Measurements from ENCODE around the gene EBP. TPM values are rescaled to one million over a fixed set of nuclear protein-coding genes. Genes with fewer than 3 reads are reported as not detected.

EBP gene
- total and polyA plus RNA-seq, 2 of the 8 experiments (the other 6 are each of a cell fraction or from before 2014, with no cell fraction given) = 143 to 286 TPM

DNA sequence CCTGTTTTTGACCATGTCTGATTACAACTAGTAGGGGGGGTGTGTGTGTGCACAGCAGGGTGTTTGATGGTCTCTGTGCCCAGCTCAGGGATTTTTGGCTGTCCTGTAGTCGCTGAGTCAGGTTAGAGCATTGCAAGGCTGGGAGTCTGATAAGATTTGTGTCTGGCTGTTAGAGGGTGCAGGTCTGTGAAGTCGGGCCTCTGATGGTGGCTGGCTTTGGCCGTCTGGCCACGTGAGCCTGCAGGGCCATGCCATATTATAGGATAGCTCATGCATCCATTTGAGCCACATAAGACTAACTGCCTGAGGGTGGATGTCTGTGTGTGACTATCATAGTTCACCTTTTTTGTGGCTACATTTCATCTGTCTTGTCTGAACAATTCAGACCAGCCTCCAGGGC is 7.9 kb upstream of the EBP start:
- ChIA-PET CTCF (ENCODE audit: partially characterized antibody) (no interaction called here), POLR2A (ENCODE audit: partially characterized antibody) (no interaction called here)
- Histone ChIP-seq H3K18ac (ENCODE audit: extremely low read depth, low read length) (no peak overlapping the region), H2BK5ac (ENCODE audit: low read depth, low read length) (no peak overlapping the region), H2AFZ (ENCODE audit: low read length) (no peak overlapping the region), H3K27me3 (replicated peaks in 1 of 4; ENCODE audit: control insufficient read depth in 3 of 4, extremely low read depth in 1 of 4, insufficient read depth in 3 of 4, low read length in 3 of 4) (no peaks in the 10 kb centered on the region; a peak in 2 of 7 replicates), H3K23ac (ENCODE audit: insufficient read length) (no peak overlapping the region), H4K5ac (ENCODE audit: insufficient read length, low read depth, low read length) (no peak overlapping the region), H3K9ac (replicated peaks in 1 of 4; ENCODE audit: extremely low read depth in 1 of 4, low read depth in 3 of 4, low read length in 3 of 4) (no peak overlapping the region), H3K23me2 (ENCODE audit: low read depth, low read length) (no peaks in the 10 kb centered on the region; the same call in 1 of the 2 replicates), H4K20me1 (replicated peaks in 1 of 2; ENCODE audit: control insufficient read depth in 1 of 2, insufficient read depth in 2 of 2, low read length in 2 of 2) (no peaks in the 10 kb centered on the region), H3K27ac (ENCODE audit: low read depth, low read length) (no peak overlapping the region), H3K79me2 (ENCODE audit: control insufficient read depth in 1 of 2, insufficient read depth in 2 of 2, low read length in 2 of 2) (no peaks in the 10 kb centered on the region), H4K8ac (ENCODE audit: extremely low read depth, insufficient read depth, low read length) (no peak overlapping the region), H3K14ac (ENCODE audit: insufficient read length) (no peak overlapping the region), H2BK120ac (replicated peaks; ENCODE audit: low read depth, low read length) (no peak overlapping the region), H2BK20ac (ENCODE audit: low read length) (no peak overlapping the region), H3K56ac (replicated peaks; ENCODE audit: insufficient read length, low read depth, low read length) (no peak overlapping the region), H2AK5ac (ENCODE audit: low read depth, low read length) (no peak overlapping the region), H3K79me1 (ENCODE audit: low read depth, low read length) (no peaks in the 10 kb centered on the region), H2BK15ac (ENCODE audit: low read length) (no peak overlapping the region), H2BK12ac (ENCODE audit: low read depth, low read length) (no peak overlapping the region), H3K9me3 (ENCODE audit: insufficient read depth in 2 of 2, low read depth in 1 of 2, low read length in 1 of 2) (no peaks in the 10 kb centered on the region), H3K4me2 (ENCODE audit: insufficient read depth in 1 of 2, low read depth in 2 of 2, low read length in 2 of 2) (no peak overlapping the region), H3K4ac (replicated peaks; ENCODE audit: insufficient read length, low read depth, low read length) (no peak overlapping the region), H3K4me1 (replicated peaks in 1 of 4; ENCODE audit: control insufficient read depth in 3 of 4, insufficient read depth in 4 of 4, low read length in 3 of 4) (peaks cover 0 to 5% (median 2%) of the 10 kb centered on the region in 4 experiments; a peak in 4 of 7 replicates), H3K4me3 (ENCODE audit: extremely low read depth in 1 of 4, insufficient read depth in 2 of 4, low read depth in 3 of 4, low read length in 4 of 4) (no peak overlapping the region), H3K36me3 (ENCODE audit: control insufficient read depth in 2 of 4, insufficient read depth in 4 of 4, low read length in 3 of 4) (peaks cover 0 to 2% (median 0%) of the 10 kb centered on the region in 4 experiments; a peak in 3 of 8 replicates), H4K91ac (replicated peaks; ENCODE audit: insufficient read length, low read length) (no peak overlapping the region)
- FAIRE-seq = no peak
- no peak for DNase-seq (ENCODE audit: low read depth in 1 of 2, low spot score in 2 of 2)
- 97% methylated on average over 4 of the region's 4 CpGs; no CpG with 5 or more reads in 1 of the 2 experiments for WGBS, 2 experiments (ENCODE audit: extremely low coverage in 1 of 2, insufficient coverage in 1 of 2, insufficient read length in 1 of 2, insufficient replicate concordance in 2 of 2, low coverage in 1 of 2, low lambda C conversion rate in 2 of 2, missing lambda C conversion rate in 1 of 2)
- TF ChIP-seq MAFK (IDR thresholded peaks at IDR 0.05; ENCODE audit: low read depth, low read length) (no peak), POLR2AphosphoS5 (IDR thresholded peaks at IDR 0.05; ENCODE audit: low read depth, low read length) (no peak), BACH1 (IDR thresholded peaks at IDR 0.05; ENCODE audit: low read length) (no peak), JUN (IDR thresholded peaks at IDR 0.05; ENCODE audit: low read depth, low read length) (no peak), SRF (IDR thresholded peaks at IDR 0.05; ENCODE audit: low read depth, low read length) (no peak), GTF2F1 (IDR thresholded peaks at IDR 0.05; ENCODE audit: borderline replicate concordance, low read depth, low read length) (no peak), RFX5 (IDR thresholded peaks at IDR 0.05; ENCODE audit: borderline replicate concordance, low read depth, low read length) (no peak), YY1 (IDR thresholded peaks at IDR 0.05; ENCODE audit: low read depth, low read length) (no peak), SUZ12 (IDR thresholded peaks at IDR 0.05; ENCODE audit: low read length) (no peak), TBP (IDR thresholded peaks at IDR 0.05; ENCODE audit: low read depth, low read length) (no peak), RBBP5 (IDR thresholded peaks at IDR 0.05; ENCODE audit: borderline replicate concordance, low read depth, low read length) (no peak), CEBPB (IDR thresholded peaks at IDR 0.05; ENCODE audit: low read depth, low read length) (no peak), TCF12 (IDR thresholded peaks at IDR 0.05; ENCODE audit: low read depth, low read length) (no peak)
- TF ChIP-seq, protein P1, sequence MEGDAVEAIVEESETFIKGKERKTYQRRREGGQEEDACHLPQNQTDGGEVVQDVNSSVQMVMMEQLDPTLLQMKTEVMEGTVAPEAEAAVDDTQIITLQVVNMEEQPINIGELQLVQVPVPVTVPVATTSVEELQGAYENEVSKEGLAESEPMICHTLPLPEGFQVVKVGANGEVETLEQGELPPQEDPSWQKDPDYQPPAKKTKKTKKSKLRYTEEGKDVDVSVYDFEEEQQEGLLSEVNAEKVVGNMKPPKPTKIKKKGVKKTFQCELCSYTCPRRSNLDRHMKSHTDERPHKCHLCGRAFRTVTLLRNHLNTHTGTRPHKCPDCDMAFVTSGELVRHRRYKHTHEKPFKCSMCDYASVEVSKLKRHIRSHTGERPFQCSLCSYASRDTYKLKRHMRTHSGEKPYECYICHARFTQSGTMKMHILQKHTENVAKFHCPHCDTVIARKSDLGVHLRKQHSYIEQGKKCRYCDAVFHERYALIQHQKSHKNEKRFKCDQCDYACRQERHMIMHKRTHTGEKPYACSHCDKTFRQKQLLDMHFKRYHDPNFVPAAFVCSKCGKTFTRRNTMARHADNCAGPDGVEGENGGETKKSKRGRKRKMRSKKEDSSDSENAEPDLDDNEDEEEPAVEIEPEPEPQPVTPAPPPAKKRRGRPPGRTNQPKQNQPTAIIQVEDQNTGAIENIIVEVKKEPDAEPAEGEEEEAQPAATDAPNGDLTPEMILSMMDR (IDR thresholded peaks at IDR 0.05; ENCODE audit: control extremely low read depth in 1 of 3, insufficient read depth in 1 of 3, low read depth in 1 of 3, low read length in 3 of 3) = no peak
